NCI-H146 treated with DMSO at 0.1 percent for 48 hours (cell line): ENCODE data around the gene CHGA.

Experiments
- DNase-seq: peaks from one replicate; lab custom pipeline; 2025; ENCODE audit not compliant: unreplicated experiment; lab: John Stamatoyannopoulos, UW

The CHGA gene

DNA sequence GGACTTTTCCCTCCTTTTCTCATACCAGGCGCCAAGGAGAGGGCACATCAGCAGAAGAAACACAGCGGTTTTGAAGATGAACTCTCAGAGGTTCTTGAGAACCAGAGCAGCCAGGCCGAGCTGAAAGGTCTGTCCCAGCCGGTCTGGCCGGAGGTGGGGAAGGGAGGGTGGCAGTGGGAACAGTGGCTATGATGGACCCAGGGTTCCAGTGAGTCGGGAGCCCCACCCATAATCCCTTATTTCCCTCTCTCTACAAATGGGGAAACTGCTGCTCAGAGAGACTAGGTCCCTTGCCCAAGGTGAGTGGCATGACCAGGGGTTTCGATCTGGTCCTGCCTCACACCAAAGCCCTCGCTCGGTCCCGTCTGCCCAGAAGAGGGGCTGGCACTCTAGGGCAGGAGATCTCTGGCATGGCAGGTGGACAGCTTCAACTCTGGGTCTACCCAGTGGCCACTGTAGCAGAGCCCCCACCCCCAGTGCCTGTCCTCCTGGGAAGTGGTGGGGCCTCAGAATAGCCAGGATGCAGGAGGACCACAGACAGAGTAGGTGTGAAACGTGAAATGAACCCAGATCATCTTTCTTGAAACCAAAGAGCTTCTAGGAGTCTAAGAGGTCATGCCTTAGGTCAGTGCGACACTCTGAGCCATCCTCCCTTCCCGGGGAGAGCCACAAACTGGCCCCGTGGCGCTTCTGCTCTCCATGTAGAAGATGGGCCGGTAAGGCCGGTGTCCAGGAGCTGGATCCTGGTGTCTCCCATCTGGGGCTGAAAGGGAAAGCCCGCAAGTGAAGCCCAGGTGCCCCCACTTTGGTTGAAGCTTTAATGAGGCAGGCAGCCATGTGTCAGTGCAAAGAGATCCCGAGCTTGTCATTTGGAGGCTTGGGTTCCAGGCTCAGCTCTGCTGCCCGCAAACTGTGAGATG is 7.0 kb downstream of the CHGA start:
- no peak for DNase-seq

GRCh38 chr14:92930737-92931602 is 8.0 kb downstream of the CHGA start:
- no peak for DNase-seq

DNA sequence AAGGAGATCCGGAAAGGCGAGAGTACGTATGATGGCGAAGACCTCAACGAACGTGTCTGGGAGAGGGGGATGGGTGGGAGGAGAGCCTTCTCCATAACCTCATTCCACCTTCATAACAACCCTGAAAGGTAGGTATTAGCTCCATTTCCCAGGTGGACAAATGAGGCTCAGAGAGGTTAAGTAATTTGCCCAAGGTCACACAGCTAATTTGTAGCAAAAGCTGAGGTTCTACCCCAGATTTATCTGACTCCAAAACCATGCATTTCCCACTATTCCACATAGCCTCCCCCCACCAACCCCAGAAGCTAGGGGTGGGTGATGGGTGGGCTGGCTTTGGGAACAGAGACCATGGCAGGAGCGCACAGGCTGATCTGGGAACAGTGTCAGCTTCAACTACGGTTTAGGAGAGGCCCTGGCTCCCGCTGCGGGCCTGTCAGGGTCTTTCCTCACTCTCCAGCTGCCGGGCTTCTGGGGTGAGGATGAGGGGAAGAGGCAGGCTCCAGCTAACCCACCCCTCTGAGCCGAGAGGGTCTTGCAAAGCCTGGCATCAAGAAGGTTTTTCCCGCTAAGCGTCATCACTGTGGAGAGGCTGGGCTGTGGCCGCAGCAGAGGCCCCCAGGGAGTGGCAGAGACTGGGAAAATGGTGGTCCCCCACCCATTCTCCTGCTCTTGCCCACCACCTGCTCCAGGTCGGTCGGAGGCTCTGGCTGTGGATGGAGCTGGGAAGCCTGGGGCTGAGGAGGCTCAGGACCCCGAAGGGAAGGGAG is 8.9 kb downstream of the CHGA start:
- DNase-seq = no peak

- no peak for DNase-seq
Measured at GRCh38 chr14:92932448-92933395, 9.8 kb downstream of the CHGA start.

- DNase-seq = no peak
Measured at GRCh38 chr14:92933481-92933880, 10.5 kb downstream of the CHGA start.

- DNase-seq = no peak
Measured at GRCh38 chr14:92934196-92935085, 11.5 kb downstream of the CHGA start.

GRCh38 chr14:92935446-92935845 is 12.5 kb downstream of the CHGA start:
- DNase-seq = no peak

GRCh38 chr14:92936085-92936484 is 13.1 kb downstream of the CHGA start:
- DNase-seq = no peak

DNA sequence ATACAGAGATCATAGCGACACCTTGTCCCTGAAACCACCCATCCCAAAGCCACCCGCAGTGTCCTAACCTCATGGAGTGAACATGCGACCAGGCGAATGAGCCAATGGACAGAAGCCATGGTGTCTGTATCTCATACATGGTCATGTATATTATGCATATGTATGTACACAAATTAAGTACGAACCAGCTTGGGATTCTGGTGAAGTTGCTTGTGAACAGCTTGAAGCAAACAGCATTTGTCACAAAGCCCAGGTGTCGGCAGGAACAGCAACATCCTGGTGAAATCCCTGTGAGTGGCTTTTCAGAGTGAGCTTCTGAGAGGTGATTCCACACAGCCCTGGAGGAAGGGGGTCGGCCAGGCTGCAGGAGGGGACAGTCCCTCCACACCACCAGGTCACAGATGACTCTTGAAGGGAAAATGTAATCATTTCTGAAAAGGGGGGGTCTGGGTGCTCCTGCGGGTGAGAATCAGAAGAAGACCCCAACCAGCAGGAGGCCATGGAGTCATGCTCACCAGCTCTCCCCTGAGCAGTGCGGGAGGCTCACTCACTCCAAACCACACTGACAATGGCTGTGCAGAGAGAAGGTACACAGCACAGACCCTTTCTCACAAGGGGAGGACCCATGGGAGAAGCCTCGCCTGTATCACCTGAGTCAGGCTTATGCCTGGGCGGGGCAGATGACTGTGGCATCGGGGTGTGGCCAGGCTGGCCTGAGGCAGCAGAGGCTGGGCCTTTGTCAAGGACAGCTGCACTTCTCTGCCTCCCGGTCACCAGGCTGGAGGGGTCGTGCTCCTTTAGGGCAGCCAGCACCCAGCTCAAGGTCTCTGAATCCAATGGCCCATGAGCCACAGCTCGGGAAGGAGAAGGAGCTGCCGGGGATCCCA is 14.3 kb downstream of the CHGA start:
- no peak for DNase-seq

DNA sequence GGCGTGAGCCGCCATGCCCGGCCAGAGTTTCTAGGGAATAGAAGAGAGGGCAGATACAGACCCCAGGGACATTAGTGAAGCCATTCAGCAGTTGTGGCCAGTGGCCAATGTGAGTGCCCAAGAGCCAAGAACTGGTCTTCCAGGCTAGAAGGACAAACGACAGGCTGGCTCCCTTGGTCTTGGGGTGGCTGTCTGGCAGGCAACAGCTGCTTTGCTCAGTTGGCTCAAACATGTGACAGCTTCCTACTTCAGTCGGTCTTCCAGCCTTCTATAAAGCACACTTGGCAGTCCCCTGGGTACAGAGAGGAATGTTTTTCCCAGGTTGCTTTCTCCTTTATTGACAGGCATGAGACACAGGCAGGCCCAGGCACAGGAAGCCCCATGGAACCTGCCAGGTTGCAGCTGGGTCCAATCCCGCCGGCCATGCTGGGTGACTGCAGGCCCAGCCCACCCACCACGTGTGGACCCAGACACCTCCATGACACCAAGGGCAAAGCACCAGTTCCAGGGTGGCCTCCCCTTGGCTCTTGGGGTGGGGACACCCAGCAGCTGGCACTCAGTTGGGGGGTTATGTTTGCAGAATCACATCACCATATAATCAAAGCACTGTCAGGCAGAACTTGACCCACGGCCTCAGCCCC is 15.4 kb downstream of the CHGA start:
- DNase-seq = no peak

DNA sequence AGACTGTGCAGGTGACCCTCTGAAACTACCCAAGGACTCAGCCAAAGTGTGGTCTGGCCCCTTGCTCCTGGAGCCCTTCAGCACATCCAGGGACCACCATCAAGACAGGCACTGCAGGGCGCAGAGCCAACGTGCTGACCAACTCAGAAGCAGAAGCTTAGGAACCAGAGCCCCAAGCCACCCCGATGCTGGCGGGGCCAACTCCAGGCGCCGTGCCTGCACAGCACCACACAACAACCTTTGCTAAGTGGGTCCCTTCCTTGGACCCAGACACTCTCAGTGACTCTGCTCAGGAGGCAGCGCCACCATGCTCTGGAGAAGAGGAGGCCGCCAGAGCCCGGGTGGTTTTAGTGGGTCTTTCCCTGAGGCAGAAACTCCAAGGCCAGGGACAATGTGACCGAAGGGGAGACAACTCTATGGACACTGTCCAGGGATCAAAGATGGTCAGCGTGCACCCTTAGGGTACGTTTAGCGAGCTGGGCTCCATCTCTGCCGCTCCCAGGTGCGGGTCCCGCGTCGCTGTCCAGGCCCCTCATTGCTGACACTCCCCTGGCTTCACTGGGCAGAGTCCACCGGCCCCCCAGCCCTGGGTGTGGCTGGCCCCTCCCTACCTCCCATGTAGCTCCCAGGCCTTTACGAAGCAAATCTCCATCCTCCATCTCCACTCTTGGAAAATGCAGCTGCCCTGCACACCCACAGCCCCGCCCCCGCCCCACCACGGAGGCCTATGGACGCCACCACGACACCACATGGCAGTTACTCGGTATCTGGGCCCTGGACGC is 16.1 kb downstream of the CHGA start:
- no peak for DNase-seq

- no peak for DNase-seq
Measured at GRCh38 chr14:92939699-92940098, 16.7 kb downstream of the CHGA start.

- DNase-seq = no peak
Measured at GRCh38 chr14:92940543-92940942, 17.6 kb downstream of the CHGA start.

GRCh38 chr14:92941531-92941930 is 18.6 kb downstream of the CHGA start:
- DNase-seq = no peak

DNA sequence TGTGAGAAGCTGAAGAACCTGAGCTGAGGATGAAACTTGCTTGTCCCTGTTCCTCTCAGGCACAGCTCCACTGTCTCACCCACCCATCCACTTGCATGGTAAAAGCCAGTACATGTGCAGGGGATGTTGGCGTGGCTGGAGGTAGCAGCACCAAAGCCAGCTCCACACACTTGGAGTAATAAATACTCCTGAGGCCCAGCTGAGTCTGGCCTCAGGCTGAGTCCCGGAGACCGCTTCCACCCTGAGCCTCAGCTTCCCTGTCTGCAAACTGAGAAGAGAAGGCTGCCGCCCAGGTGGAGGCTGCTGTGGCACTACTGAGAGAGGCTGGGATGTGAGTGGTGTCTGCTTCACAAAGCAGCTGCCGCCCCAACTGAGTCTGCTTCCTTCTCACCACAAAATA is 19.2 kb downstream of the CHGA start:
- DNase-seq = no peak

GRCh38 chr14:92942576-92942975 is 19.6 kb downstream of the CHGA start:
- no peak for DNase-seq
